ENCODE results near the gene SMAD6.

SMAD6 gene

DNA sequence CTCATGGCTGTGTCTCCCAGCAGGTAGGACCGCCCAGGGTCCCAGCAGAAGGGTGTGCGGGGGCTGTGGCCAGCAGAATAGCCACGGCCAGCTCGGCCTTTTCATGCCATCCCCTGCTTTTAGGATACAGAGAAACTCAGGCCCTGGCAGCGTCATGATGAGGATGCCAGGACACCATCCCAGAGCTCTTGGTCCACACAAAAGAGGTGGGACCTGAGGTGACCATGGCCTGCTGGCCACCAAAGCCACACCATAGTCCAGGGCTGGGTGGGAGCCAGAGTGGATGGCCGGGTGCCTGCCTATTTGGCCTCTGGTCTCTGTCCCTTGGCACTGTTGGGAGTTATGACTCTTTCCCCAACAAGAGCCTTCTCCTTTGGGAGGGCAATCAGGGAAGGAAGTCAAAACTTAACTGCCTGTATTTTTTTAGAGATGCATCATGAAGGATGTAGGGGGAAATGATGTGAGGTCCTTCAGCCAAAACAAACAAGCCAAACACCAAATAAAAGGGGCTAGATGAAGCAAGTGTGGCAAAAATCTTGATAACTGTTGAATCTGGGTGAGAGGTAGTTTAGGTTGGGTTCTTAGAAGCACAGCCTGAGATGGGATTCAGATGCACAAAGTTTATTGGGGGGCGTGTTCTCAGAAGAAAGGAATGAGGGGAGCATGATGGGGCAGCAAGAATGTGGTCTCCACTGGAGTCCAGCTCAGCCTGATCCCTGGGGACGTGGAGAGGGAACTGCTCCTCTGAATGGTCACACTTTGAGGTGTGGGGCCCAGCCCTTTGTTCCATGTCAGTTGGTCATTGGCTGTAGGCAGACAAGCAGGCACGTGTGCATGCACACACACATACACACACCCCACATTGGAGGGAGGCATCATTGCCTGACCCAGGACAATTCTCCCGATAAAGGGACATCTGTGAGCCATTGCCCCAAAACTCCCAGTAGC lies 33.2 kb downstream of the SMAD6 start:
- DNase-seq (ENCODE audit: extremely low spot score, insufficient read length, low read depth) (no peak), FAIRE-seq (no peak)

DNA sequence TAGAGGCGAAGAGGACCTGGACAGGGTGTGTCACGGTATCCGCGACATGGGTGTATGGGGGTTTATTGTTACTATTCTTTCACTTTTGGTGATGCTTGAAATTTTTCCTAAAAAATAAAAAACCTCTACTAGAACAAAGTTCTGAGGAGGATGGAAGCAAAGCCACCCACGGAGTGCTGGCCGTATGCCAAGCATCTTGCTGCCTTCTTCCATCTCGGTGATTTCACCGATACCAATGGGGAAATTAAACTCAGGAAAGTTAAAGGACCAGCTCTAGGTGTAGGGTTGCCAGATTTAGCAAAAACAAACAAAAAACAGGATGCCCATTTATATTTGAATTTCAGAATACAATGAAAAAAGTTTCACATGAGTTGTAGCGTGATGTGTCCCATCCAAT lies 33.9 kb downstream of the SMAD6 start:
- no peak for DNase-seq (ENCODE audit: extremely low spot score, insufficient read length, low read depth)
- FAIRE-seq, result no peak

GRCh38 chr15:66737243-66738010 lies 35.4 kb downstream of the SMAD6 start:
- FAIRE-seq (no peak), DNase-seq (ENCODE audit: extremely low spot score, insufficient read length, low read depth) (no peak)

DNA sequence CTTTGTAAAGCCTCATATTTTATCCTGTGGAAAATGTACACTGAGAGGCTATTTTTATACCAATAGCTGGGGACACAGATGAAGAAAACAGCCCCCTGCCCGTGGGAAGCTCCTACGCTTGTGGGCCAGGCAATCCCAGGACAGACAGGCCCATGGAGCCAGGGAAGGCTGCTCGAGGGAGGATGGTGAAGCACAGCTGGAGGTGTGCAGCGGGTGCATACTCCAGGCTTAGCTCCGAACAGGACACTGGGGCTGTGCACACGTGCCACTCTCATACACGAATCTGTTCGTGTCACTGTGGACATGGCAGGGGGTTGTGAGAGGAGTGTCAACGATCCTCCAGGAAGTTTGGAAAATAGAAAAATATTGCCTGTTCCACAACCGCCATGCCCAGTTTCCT lies 36.1 kb downstream of the SMAD6 start:
- FAIRE-seq (no peak), DNase-seq (ENCODE audit: extremely low spot score, insufficient read length, low read depth) (no peak)

- no peak for DNase-seq (ENCODE audit: extremely low spot score, insufficient read length, low read depth)
- no peak for FAIRE-seq
These were observed 36.6 kb downstream of the SMAD6 start for GRCh38 chr15:66738595-66738994.

DNA sequence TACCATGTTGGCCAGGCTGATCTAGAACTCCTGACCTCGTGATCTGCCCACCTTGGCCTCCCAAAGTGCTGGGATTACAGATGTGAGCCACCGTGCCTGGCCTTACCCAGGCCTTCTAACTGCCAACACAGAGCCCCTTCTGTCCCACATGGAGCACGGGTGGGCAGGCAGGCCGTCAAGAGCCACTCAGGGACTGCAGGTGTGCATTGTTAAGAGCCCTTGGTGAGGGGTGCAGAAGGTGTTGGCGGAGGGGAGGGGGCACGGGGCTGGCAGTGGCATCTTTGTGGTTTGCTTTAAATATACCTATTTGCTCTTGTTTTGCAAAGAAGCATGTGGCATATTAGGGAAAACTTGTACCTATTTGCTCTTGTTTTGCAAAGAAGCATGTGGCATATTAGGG lies 37.3 kb downstream of the SMAD6 start:
- DNase-seq (ENCODE audit: extremely low spot score, insufficient read length, low read depth) (no peak), FAIRE-seq (no peak)

- DNase-seq (ENCODE audit: extremely low spot score, insufficient read length, low read depth) (no peak), FAIRE-seq (no peak)
These were observed 38.8 kb downstream of the SMAD6 start for GRCh38 chr15:66740802-66741201.

GRCh38 chr15:66741646-66742045 lies 39.6 kb downstream of the SMAD6 start:
- FAIRE-seq, result no peak

DNA sequence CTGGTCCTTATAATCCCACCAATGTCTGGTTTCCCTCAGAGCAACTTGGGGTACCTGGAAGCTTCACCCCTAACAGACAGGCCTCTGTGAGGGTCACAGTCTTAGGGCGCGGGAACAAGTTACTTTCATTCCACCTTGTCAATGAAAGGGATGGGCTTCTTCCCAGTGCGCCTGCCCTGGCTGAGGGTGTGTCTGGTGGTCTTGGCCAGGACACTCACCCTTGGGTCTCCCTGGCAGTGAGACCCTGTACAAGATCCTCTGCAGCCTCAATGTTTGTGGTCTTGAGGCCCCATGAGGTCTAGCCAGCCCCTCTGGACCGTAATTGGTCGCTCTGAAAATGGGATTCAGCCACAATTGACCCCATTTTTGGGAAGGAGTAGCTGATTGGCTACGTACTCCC lies 40.2 kb downstream of the SMAD6 start:
- FAIRE-seq (no peak), DNase-seq (ENCODE audit: extremely low spot score, insufficient read length, low read depth) (no peak)

More at GRCh38 chr15:66741646-66742045, 39.6 kb downstream of the SMAD6 start:
- DNase-seq (ENCODE audit: extremely low spot score, insufficient read length, low read depth), result no peak

DNA sequence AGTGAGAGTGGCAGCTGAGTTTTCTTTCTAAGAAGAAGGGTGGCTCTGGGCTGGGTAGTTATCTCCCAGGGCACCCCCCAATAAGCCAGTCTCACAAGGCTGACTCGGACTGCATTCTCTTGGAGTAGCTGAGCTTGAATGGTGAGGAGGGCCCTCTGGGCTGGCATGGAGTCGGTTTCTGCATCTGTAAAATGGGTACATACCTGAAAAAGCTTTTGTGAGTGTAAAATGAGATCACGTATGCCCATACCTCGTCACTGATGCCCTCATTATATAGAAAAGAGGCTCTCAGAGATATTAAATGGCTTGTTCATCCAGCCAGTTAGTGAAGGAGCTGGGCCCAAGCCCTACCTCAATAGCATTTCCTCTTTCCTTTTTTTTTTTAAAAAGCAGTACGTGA lies 41.2 kb downstream of the SMAD6 start:
- DNase-seq (ENCODE audit: extremely low spot score, insufficient read length, low read depth) (no peak), FAIRE-seq (no peak)

- DNase-seq (ENCODE audit: extremely low spot score, insufficient read length, low read depth) (no peak), FAIRE-seq (no peak)
These were observed 41.9 kb downstream of the SMAD6 start for GRCh38 chr15:66743703-66744536.

DNA sequence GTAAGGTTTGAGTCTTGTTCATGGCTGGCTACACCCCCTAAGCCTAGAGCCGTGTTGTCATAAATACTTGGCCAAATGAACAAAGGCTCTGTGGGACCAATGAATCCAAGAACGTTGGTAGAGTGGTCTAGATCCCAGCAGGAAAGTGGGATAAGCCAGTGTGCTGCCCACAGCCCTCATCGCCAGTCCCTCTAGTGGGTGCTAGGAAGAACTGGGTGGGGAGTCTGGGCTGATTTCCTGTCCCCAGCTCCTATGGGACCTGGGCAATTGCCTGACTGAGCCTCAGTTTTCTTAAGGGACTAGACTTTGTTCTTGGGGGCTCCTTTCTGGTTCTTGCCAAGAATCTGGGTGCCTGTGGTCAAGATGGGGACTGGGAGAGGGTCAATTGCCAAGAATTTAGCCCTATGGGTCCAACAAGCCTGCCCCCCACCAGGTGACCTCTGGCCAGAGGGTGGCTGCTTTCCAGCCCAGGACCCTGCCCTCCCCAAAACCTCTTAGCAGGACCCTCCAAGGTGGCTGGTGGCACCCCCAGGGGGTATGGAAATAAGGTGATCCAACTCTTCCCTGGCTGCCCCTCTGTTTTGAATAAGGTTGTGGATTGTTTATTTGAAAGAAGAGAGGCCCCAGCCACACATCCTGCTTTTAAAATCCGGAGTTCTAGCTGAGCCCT lies 42.7 kb downstream of the SMAD6 start:
- no peak for FAIRE-seq
- DNase-seq (ENCODE audit: extremely low spot score, insufficient read length, low read depth), result no peak

DNA sequence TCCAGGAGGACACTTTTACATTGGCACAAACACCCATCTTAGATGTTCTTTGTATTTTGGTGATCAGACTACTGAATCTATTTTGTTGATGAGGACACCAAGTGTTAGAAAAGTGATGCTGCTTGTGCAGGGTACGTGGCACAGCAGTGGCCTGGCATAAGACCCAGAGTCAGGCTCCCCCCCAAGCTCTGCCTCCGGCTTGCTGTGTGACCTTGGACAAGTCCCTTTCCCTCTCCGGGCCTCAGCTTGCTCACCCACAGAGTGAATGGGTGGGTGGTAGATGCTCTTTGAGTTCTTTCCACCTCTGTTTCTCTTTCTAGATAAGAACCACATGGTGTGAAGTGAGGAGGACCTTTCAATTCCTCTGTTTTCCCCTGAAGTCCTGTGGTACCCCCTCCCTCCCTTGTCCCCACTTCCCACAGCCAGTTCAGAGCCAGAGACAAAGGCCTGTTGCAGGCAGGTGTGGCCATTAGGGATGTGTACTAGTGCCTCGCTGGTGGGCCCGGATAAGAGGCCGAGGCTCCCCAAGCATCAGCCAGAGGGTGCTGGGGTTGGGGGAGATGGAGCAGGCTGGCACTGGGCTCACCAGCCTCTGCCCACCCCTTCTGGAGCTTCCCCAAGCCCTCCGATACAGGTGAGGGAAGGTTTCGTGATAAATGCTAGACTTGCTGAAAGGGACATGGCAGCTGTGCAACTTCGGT lies 43.6 kb downstream of the SMAD6 start:
- no peak for DNase-seq (ENCODE audit: extremely low spot score, insufficient read length, low read depth)
- no peak for FAIRE-seq

- FAIRE-seq, result no peak
These were observed 44.2 kb downstream of the SMAD6 start for GRCh38 chr15:66746231-66746605.

DNA sequence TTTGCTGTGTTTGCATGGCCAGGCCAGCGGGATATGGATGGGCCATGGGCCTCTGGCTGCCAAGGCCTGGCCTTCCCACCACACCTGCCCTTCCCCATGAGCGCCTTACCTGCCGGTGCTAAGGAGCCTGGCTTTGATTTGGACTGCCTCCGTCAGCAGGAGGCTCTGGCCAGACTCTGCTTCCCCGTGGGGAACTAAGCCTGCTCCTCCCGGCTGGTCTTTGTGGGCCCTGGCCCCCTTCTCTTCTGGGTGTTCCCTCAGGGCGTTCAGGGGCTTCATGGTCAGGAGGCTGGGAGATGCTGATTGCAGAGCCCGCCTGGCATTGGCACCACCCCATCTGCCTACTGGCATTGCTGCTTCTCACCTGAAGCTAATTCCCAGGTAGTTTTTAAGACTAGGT lies 45.2 kb downstream of the SMAD6 start:
- DNase-seq (ENCODE audit: extremely low spot score, insufficient read length, low read depth) (no peak), FAIRE-seq (no peak)

More at GRCh38 chr15:66746231-66746605, 44.2 kb downstream of the SMAD6 start:
- DNase-seq (ENCODE audit: extremely low spot score, insufficient read length, low read depth), result no peak

- no peak for DNase-seq (ENCODE audit: extremely low spot score, insufficient read length, low read depth)
- FAIRE-seq, result no peak
These were observed 46.1 kb downstream of the SMAD6 start for GRCh38 chr15:66747886-66748707.

DNA sequence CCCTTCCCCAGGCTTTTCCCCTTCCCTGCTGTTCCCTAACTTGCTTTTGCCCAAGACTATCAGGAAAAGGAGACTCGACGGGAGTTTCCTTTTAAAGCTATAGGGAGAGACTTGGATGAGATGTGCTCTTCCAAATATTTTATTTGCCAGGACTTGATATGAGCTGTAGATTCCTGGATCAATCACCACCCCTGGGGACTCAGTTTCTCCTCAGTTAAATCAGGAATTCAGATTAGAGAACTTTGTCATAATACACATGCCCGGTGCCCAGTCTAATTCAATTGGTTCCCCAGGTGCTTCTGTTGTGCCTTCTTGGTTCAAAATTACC lies 46.6 kb downstream of the SMAD6 start:
- FAIRE-seq (no peak), DNase-seq (ENCODE audit: extremely low spot score, insufficient read length, low read depth) (no peak)

DNA sequence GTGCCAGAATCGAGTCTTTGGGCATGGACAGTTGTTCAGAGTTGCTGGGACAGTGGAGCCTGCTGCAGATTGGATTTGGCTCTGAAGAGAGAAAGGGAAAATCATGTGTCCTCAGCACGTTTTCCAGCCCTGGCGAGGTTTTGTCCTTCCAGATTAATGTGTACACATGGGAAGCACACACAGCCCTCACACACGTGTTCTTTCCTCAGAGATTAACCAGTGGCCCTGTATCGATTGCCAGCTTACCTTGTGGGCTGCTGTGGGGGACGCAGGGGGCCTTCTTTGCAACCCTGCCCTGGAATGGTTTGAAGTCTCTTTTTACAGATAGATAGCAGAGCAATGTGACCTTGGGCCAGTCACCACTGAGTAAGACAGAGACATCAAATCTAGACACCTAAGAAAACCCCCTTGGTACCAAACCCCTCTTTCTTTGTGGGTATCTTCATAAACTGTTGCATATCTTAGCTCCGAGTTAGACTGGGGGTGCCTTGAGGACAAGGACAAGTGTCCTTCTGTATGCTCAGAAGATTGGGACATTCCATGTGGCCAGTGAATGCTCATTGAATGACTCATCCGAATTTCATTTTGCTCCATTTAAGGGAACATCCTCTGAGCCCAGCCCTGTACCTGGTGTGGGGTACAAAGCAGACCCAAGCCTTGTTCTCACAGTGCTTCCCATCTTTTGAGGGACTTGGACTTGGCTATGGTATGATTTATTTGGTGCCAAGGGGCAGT lies 48.0 kb downstream of the SMAD6 start:
- FAIRE-seq (no peak), DNase-seq (ENCODE audit: extremely low spot score, insufficient read length, low read depth) (no peak)
